ENCODE data around the gene PGF.
"Not testable (repeated sequence)": the region's sequence is repeated elsewhere in the genome, so short reads cannot be mapped to it uniquely, and the experiment has no call there.

Gene PGF

GRCh38 chr14:74955229-74956026 lies at the start of gene PGF:
Gene PGF (minus strand): TSS chr14:74955597. CDS start chr14:74955242, 355 bp downstream.
- peak; percentile 44 to 50 for DNase-seq (ENCODE audit: low read depth in 2 of 2)
- H3K4me3 ChIP-seq (replicated peaks in 1 of 2; ENCODE audit: low read depth in 2 of 2, low read length in 2 of 2) = peak within 1 kb of the TSS; percentile 42 to 61
- TF ChIP-seq CTCF (IDR thresholded peaks at IDR 0.05; ENCODE audit: low read depth, low read length) = no peak

- H3K4me3 ChIP-seq (replicated peaks in 1 of 2; ENCODE audit: low read depth in 2 of 2, low read length in 2 of 2) = peak overlapping the region; percentile 92 to 94
- DNase-seq (ENCODE audit: low read depth in 2 of 2) = no peak
- TF ChIP-seq CTCF (IDR thresholded peaks at IDR 0.05; ENCODE audit: low read depth, low read length) = no peak
These were observed 48.0 kb upstream of the PGF start for GRCh38 chr14:75003250-75004027.

- TF ChIP-seq CTCF (IDR thresholded peaks at IDR 0.05; ENCODE audit: low read depth, low read length) = no peak
These were observed 47.2 kb upstream of the PGF start, which contains the start of gene EIF2B2 for GRCh38 chr14:75002392-75003249. Gene EIF2B2 (plus strand): TSS chr14:75002921. CDS start chr14:75002991, 70 bp downstream.

GRCh38 chr14:75001899-75002298 lies 46.5 kb upstream of the PGF start:
- no peak for DNase-seq (ENCODE audit: low read depth in 2 of 2)
- peak overlapping the region in 1 of 2 donors; percentile 94 for H3K4me3 ChIP-seq (replicated peaks in 1 of 2; ENCODE audit: low read depth in 2 of 2, low read length in 2 of 2)
- no peak for TF ChIP-seq CTCF (IDR thresholded peaks at IDR 0.05; ENCODE audit: low read depth, low read length)

More at GRCh38 chr14:75002392-75003249, 47.2 kb upstream of the PGF start, which contains the start of gene EIF2B2:
- DNase-seq (ENCODE audit: low read depth in 2 of 2) = peak; percentile 95 to 97
- H3K4me3 ChIP-seq (replicated peaks in 1 of 2; ENCODE audit: low read depth in 2 of 2, low read length in 2 of 2) = peak within 1 kb of the TSS; percentile 92 to 94

GRCh38 chr14:75001261-75001660 lies 45.9 kb upstream of the PGF start:
- no peak overlapping the region for H3K4me3 ChIP-seq (replicated peaks in 1 of 2; ENCODE audit: low read depth in 2 of 2, low read length in 2 of 2)
- no peak for TF ChIP-seq CTCF (IDR thresholded peaks at IDR 0.05; ENCODE audit: low read depth, low read length)
- DNase-seq (ENCODE audit: low read depth in 2 of 2) = no peak

GRCh38 chr14:74995781-74996180 lies 40.4 kb upstream of the PGF start:
- not testable (repeated sequence) for DNase-seq (ENCODE audit: low read depth in 2 of 2); H3K4me3 ChIP-seq (replicated peaks in 1 of 2; ENCODE audit: low read depth in 2 of 2, low read length in 2 of 2)

GRCh38 chr14:74994182-74994581 lies 38.8 kb upstream of the PGF start:
- not testable (repeated sequence) for DNase-seq (ENCODE audit: low read depth in 2 of 2); H3K4me3 ChIP-seq (replicated peaks in 1 of 2; ENCODE audit: low read depth in 2 of 2, low read length in 2 of 2)

All from cardiac fibroblast (primary cell).